Breast epithelium (tissue), 4 donors: ENCODE data around the gene SMAD1. TPM values are rescaled to one million over a fixed set of nuclear protein-coding genes. Genes with fewer than 3 reads are reported as not detected.

ENCODE experiments used
- DNase-seq, 2 donors: peaks; one replicate each; pipeline ENCODE4 v3.0.0-alpha.2; 2019; ENCODE audit warnings: low spot score in 2 of 2
- H3K27ac ChIP-seq, 2 donors: fragments of 200-600 bp; sonication (generic) in 1 of 2; one replicate each; pipeline ENCODE4 v1.5.1; 2016 to 2019; ENCODE audit warnings: mild to moderate bottlenecking in 1 of 2
- H3K27me3 ChIP-seq, 2 donors: fragments of 200-600 bp; sonication (generic) in 1 of 2; one replicate each; pipeline versions ENCODE4 v1.5.1 to v1.6.0; 2017 to 2019; ENCODE audit warnings: control low read depth in 1 of 2, mild to moderate bottlenecking in 1 of 2
- H3K36me3 ChIP-seq: fragments of 200-600 bp; one replicate; pipeline ENCODE4 v1.5.1; 2019
- H3K4me1 ChIP-seq, 2 donors: fragments of 200-600 bp; sonication (generic); one replicate each; pipeline ENCODE4 v1.5.1; 2016 to 2019; ENCODE audit warnings: control low read depth in 1 of 2
- H3K4me3 ChIP-seq, 3 donors: fragments of 200-600 bp; sonication (generic); 1 replicate in 2 of 3; 2 replicates in 1 of 3; pipeline ENCODE4 v1.5.1; 2016 to 2019; ENCODE audit warnings: mild to moderate bottlenecking in 3 of 3, moderate library complexity in 2 of 3
- H3K9me3 ChIP-seq, 2 donors: fragments of 200-600 bp; sonication (generic) in 1 of 2; one replicate each; pipeline ENCODE4 v1.5.1; 2016 to 2019; ENCODE audit warnings: control low read depth in 1 of 2
- POLR2A ChIP-seq: fragments of 450-650 bp; IDR thresholded peaks from one replicate; pipeline ENCODE4 v1.6.1; 2016; ENCODE audit warnings: antibody characterized with exemption, mild to moderate bottlenecking, moderate library complexity
- POLR2AphosphoS5 ChIP-seq, 3 donors: sonication (generic); formaldehyde crosslinking; IDR thresholded peaks; one replicate each; pipeline ENCODE4 v1.6.1; 2017; ENCODE audit warnings: antibody characterized with exemption in 3 of 3
- intact Hi-C: fragments of 100-400 bp; cut with DNase I; formaldehyde crosslinking; loops from one replicate; pipeline ENCODE4 v1.15.1; 2023; ENCODE audit warnings: low total_unique reads
- total RNA-seq, 3 donors: library from RNA; depleted of rRNA; stranded (reverse); fragments of >200 nt; gene quantifications; one replicate each; pipeline ENCODE4 v1.1.0, GENCODE V29; 2016
- TF ChIP-seq, protein P1 (sequence below), 3 donors: fragments of 450-650 bp; IDR thresholded peaks; one replicate each; pipeline ENCODE4 v1.5.1; 2016 to 2017; ENCODE audit warnings: antibody characterized with exemption in 3 of 3, mild to moderate bottlenecking in 3 of 3, moderate library complexity in 3 of 3

Gene SMAD1
- total RNA-seq, 3 donors from 2014 or later: 19.5 to 62.8 (median 43.6) TPM

DNA sequence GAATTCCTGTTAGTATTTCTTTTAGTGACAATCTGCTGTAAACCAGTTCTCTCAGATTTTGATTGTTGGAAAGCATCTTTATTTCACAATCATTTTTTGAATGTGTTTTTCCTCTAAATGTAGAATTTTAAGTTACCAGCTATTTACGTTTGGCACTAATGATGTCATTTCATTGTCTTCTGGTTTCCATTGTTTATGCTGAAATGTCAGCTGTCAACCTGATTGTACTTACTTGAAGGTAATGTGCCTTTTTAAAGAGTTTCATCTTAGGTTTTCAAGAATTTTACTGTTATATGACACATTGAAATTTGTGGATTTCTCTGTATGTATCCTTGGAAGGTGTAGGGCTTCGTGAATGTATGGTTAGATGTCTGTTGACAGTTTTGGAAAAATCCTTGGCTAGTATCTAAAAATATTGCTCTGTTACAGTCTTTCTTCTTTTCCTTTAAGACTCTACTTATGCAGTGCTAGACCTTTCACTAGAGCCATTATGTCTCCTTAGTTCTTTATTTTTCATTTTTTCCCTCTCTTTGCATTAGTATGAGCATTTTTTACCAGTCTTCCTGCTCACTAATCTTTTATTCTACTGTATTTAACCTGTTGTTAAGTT, 30.4 kb downstream of the SMAD1 start:
- TF ChIP-seq POLR2A (no peak), POLR2AphosphoS5 (IDR thresholded peaks at IDR 0.05) (no peak)
- TF ChIP-seq, protein P1, sequence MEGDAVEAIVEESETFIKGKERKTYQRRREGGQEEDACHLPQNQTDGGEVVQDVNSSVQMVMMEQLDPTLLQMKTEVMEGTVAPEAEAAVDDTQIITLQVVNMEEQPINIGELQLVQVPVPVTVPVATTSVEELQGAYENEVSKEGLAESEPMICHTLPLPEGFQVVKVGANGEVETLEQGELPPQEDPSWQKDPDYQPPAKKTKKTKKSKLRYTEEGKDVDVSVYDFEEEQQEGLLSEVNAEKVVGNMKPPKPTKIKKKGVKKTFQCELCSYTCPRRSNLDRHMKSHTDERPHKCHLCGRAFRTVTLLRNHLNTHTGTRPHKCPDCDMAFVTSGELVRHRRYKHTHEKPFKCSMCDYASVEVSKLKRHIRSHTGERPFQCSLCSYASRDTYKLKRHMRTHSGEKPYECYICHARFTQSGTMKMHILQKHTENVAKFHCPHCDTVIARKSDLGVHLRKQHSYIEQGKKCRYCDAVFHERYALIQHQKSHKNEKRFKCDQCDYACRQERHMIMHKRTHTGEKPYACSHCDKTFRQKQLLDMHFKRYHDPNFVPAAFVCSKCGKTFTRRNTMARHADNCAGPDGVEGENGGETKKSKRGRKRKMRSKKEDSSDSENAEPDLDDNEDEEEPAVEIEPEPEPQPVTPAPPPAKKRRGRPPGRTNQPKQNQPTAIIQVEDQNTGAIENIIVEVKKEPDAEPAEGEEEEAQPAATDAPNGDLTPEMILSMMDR (IDR thresholded peaks at IDR 0.05): no peak

DNA sequence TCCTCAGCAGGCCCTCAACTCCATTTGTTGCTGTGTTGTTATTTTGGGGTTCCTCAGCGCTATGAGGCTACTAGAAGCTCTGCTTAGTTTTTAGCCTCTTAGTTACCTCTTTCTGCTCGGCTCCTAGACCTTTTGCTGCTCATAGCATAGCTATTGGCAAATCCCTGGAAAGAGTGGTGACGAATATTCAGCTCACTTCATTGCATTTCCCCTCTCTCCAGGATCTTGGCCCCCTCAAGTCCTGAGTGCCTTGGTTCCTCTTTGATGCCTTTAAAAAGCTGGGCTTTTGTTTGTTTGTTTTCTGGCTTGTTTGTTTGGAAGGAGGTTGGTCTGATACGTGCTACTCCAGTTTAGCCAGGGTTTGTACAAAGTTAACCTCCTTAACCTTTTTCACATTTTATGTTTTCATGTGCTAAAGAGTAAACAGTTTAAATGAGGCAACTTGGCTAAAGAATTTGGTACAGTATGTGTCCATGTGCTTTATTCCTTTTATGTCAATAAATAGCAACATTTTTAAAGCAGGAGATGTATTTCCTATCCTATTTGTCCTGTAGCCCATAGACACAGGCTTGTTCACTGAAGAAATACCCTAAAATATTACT, 31.5 kb downstream of the SMAD1 start:
- H3K27me3 ChIP-seq: no peaks in the 10 kb centered on the region
- no peak for DNase-seq
- H3K9me3 ChIP-seq: peaks cover 0 to 23% of the 10 kb centered on the region in 2 donors
- H3K36me3 ChIP-seq: no peaks in the 10 kb centered on the region
- intact Hi-C loops: no loop called here
- no peaks in the 10 kb centered on the region for H3K4me1 ChIP-seq
- no peak overlapping the region for H3K4me3 ChIP-seq
- no peak for TF ChIP-seq POLR2A
- TF ChIP-seq, protein P1 (IDR thresholded peaks at IDR 0.05): no peak
- no peak for TF ChIP-seq POLR2AphosphoS5 (IDR thresholded peaks at IDR 0.05)
- no peak overlapping the region for H3K27ac ChIP-seq

More for the DNA sequence above, 30.4 kb downstream of the SMAD1 start:
- no peak for DNase-seq
- intact Hi-C loops: no loop called here
- Histone ChIP-seq H3K4me3 (no peak overlapping the region), H3K9me3 (peaks cover 0 to 23% of the 10 kb centered on the region in 2 donors), H3K4me1 (no peaks in the 10 kb centered on the region), H3K27ac (no peak overlapping the region), H3K27me3 (no peaks in the 10 kb centered on the region), H3K36me3 (no peaks in the 10 kb centered on the region)

DNA sequence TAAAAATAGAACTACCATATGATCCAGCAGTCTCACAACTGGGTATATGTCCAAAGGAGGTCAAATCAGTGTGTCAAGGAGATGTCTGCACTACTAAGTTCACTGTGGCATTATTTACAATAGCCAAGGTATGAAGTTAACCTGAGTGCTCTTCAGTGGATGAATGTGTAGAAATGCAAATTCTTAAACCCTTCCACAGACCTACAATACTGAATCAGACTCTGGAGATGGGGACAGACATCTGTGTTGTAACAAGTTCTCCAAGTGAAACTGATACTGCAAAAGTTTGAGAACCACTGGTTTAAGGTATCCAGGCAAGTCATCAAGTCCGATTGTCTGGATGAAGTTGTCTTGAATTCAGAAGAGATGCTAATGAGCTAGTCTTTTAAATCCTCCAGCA, 38.5 kb downstream of the SMAD1 start:
- no peaks in the 10 kb centered on the region for H3K4me1 ChIP-seq

DNA sequence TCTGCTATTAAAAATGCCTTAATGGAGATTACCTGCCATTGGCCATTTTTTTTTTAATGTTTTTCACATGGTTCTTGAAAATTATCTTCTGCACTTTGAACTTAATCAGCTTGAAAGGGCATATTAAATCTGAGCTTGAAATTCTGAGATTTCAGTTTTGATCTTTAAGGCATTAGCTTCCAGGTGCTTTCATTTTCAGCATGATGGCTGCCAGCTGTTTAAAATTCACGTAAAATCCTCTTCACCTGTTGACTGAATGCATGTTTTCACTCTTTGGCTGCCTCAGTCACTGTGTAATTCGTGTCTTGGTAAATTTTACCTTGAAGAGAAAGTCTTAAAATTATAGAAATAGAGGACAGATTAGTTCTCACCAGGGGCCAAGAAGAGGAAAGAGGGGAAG, 39.6 kb downstream of the SMAD1 start:
- no peaks in the 10 kb centered on the region for H3K27me3 ChIP-seq
- intact Hi-C loops: no loop called here
- H3K36me3 ChIP-seq: no peaks in the 10 kb centered on the region
- H3K4me3 ChIP-seq: no peak overlapping the region
- H3K4me1 ChIP-seq: no peaks in the 10 kb centered on the region
- no peaks in the 10 kb centered on the region for H3K9me3 ChIP-seq
- no peak for TF ChIP-seq POLR2AphosphoS5 (IDR thresholded peaks at IDR 0.05)
- TF ChIP-seq, protein P1 (IDR thresholded peaks at IDR 0.05): no peak
- TF ChIP-seq POLR2A: no peak
- no peak for DNase-seq
- no peak overlapping the region for H3K27ac ChIP-seq

More for the DNA sequence above, 38.5 kb downstream of the SMAD1 start:
- no peaks in the 10 kb centered on the region for H3K36me3 ChIP-seq
- H3K4me3 ChIP-seq: no peak overlapping the region
- DNase-seq: no peak
- no peak overlapping the region for H3K27ac ChIP-seq
- TF ChIP-seq POLR2AphosphoS5 (IDR thresholded peaks at IDR 0.05) (no peak), POLR2A (no peak)
- TF ChIP-seq, protein P1 (IDR thresholded peaks at IDR 0.05): no peak
- H3K27me3 ChIP-seq: no peaks in the 10 kb centered on the region
- H3K9me3 ChIP-seq: no peaks in the 10 kb centered on the region
- intact Hi-C loops: no loop called here

DNA sequence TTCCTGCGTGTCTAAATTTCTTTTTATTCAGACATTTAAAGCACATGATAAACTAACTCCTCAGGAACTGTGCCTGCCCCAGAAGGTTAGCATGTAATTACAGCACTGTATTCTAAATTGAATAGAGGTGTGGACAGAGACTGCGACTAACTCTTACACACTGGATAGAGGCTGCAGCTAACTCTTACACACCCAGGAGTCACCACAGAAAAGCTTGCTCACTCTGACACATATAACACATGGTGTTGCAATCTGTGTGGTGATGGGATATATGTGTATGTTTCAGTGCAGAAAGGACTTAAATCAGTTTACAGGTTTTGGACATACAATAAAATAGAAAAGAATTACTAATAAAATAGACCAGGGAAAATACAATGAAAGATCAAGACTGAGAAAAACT, 41.5 kb downstream of the SMAD1 start:
- Histone ChIP-seq H3K9me3 (no peaks in the 10 kb centered on the region), H3K27me3 (no peaks in the 10 kb centered on the region), H3K4me3 (no peak overlapping the region), H3K27ac (no peak overlapping the region), H3K4me1 (no peaks in the 10 kb centered on the region), H3K36me3 (no peaks in the 10 kb centered on the region)
- TF ChIP-seq POLR2A (no peak), POLR2AphosphoS5 (IDR thresholded peaks at IDR 0.05) (no peak)
- TF ChIP-seq, protein P1 (IDR thresholded peaks at IDR 0.05): no peak
- no peak for DNase-seq
- intact Hi-C loops: no loop called here
